HG03108 (cell line): ENCODE measurements around the gene YBEY.
A peak's percentile ranks its signal among the peaks of the same experiment; 100 is the strongest.
"Not testable (repeated sequence)": the region's sequence is repeated elsewhere in the genome, so short reads cannot be mapped to it uniquely, and the experiment has no call there.

Experiments
- ATAC-seq: cut with Tn5 transposase; IDR thresholded peaks from one replicate; pipeline ENCODE4 v1.9.1; 2021; ENCODE audit warnings: moderate library complexity; ENCODE audit not compliant: unreplicated experiment

YBEY gene

DNA sequence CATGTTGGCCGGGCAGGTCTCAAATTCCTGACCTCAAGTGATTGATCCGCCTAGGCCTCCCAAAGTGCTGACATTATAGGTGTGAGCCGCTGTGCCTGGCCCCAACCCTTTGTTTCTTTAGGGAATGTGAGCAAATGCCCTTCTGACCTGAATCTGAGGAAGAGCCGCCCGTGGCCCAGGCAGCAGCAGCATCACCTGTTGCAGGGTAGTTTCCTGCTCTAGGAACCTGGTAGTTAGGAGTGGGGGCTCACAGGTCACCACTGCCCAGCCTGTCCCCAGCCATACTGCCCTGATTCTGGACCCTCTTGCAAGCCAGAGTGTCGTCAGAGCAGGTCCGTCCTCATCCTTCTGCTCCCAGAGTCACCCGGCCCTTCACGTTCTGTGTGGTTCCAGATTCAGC is 13.0 kb downstream of the YBEY start:
- ATAC-seq = no peak

- no peak for ATAC-seq
These were observed 15.6 kb downstream of the YBEY start for GRCh38 chr21:46301759-46302158.

DNA sequence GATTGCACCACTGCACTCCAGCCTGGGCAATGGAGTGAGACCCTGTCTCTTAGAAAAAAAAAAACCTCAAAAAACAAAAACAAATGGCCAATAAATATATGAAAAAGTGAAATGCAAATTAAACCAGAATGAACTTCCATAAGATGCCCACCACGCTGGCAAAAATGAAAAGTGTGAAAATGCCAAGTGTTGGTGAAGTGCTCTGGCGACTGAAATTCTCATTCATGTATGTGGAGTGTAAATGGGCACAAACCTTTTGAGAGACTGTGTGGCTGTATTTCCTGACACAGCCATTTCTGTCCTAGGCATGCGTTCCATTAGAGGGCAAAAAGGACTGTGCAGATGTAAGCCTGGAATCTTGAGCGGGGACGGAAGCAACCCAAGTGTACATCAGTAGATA is 18.3 kb downstream of the YBEY start:
- no peak for ATAC-seq

DNA sequence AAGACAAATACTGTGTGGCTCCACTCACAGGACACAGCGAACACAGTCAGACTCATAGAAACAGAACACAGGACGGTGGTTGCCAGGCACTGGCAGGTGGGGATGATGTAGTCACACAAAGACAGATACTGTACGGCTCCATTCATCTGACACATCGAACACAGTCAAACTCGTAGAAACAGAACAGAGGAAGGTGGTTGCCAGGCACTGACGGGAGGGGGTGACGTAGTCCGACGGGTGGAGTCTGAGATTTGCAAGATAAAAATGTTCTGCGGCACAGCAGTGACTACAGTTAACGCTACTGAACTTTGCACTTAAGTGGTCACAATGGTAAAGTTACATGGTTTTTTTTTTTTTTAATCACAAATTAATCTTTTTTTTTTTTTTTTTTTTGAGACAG is 18.8 kb downstream of the YBEY start:
- no peak for ATAC-seq

- ATAC-seq = no peak
These were observed 21.5 kb downstream of the YBEY start for GRCh38 chr21:46307625-46308024.

GRCh38 chr21:46308431-46308830 is 22.3 kb downstream of the YBEY start:
- no peak for ATAC-seq

DNA sequence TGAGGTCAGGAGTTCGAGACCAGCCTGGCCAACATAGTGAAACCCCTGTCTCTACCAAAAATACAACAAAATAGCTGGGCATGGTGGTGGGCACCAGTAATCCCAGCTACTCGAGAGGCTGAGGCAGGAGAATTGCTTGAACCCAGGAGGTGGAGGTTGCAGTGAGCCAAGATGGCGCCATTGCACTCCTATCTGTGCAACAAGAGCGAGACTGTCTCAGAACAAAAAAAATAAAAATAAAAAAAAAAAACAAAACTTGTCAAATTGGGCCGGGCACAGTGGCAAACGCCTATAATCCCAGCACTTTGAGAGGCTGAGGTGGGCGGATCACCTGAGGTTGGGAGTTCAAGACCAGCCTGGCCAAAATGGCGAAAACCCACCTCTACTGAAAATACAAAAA is 24.1 kb downstream of the YBEY start:
- ATAC-seq = not testable (repeated sequence)

GRCh38 chr21:46311568-46311967 is 25.4 kb downstream of the YBEY start:
- no peak for ATAC-seq

- no peak for ATAC-seq
These were observed 26.8 kb downstream of the YBEY start for GRCh38 chr21:46312949-46313348.

- no peak for ATAC-seq
These were observed 28.4 kb downstream of the YBEY start for GRCh38 chr21:46314441-46315020.

DNA sequence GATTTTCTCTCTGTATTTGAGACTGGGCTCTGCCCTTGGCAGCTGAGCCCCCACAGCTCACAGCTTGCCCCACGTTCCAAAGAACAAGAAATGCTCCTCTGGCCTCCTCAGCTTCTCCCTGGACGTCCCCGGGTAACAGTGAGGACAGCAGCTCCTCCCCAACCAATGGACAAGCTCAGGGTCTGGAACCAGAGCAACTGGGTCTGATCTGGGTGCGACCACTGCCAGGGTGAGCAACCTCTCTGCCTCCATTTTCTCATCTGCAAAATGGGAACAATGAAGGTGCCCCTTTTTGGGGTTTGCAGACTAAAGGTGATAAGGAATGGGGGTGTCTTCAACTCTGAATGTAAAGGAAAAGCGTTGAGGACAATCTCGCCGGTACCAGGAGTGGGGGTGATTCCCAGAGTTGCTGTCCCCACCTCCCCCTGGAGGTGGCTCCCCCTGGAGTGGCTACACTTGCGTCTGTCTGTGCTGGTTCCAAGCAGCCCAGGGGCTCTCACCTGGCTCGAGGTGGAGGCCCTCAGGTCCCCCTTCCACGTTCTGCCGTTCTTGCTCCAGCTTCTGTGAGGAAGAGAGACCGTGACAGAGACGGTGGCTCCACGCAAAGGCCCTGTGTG is 30.7 kb downstream of the YBEY start:
- no peak for ATAC-seq

DNA sequence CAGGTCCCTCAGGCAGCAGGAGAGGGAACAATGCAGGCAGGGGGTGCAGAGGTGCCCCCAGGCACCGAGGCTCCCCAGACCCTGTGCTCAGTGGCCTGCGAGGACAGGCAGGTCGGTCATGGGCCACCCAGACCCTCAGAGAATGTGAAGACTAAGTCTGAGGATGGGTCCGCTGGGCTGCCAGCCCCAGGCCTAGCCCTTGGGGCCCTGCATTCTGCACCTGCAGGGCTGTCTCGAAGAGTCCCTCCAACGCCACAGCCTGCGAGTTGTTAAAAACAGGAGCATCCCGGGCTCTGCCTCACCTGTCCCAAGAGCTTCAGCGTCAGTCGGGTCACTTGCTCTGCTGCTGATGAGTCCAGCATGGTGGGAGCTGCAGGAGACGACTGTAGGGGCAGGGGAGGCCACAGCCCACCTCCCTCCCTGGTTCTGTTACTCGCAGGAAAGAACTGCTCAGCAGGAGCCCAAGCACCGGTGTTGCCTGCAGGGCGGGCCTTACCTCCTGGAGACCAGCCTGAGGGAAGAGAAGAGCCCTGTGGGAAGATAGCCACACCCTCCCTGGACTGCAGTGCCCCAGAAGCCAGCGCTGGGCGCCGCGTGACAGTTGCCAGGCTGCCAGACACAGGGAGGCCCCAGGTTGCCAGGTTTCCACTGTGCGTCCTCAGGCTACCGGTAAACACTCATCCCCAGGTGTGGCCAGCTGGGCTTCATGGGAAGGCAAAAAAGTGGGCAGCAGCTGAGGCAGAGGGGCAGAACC is 31.7 kb downstream of the YBEY start:
- ATAC-seq = no peak

GRCh38 chr21:46318464-46318845 is 32.3 kb downstream of the YBEY start:
- ATAC-seq = no peak

DNA sequence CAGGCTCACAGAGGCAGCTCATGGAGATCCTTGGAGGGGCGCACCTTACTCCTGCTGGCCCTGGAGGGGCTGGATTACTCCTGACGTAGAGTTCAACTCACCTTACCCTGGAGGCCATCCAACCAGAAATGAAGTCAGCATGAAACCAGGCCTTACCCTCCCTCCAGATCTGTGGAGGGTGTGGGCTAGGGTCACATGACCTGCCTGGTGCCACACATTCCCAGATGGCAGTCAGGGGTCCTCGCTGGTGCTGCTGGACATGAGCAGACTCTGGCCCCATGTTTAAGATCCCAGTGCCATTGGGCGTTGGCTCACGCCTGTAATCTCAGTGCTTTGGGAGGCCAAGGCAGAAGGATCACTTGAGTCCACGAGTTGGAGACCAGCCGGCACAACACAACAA is 33.0 kb downstream of the YBEY start:
- no peak for ATAC-seq

GRCh38 chr21:46320331-46320801 is 34.2 kb downstream of the YBEY start:
- ATAC-seq = no peak

GRCh38 chr21:46322351-46323226 is 36.4 kb downstream of the YBEY start:
- no peak for ATAC-seq

DNA sequence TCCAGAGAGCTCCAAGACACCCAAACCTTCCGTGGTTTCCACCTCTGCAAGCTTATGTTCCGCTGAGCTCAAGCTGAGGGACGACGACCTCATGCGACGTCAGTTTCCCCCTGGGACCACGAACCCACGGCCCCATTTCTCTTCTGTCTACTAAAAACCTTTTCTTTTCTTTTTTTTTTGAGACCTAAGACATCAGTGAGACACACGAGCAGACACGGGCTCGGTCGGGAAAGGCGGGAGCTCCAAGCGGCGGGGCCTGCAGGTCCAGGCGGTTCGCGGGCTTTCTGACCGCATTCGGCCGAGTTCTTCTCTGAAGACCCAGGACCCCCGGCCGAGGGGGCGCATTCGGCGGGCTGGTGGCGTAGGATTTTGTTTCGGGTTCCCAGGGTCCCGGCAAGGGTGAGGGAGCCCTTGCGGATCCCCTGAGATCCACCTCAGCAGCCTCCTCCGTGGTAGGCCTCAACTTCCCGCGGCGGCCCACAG is 37.1 kb downstream of the YBEY start:
- ATAC-seq = peak; percentile 6

GRCh38 chr21:46323710-46324389 is 37.7 kb downstream of the YBEY start, which contains the start of the genes C21orf58 and PCNT:
Gene C21orf58 (minus strand): TSS chr21:46323870. CDS start chr21:46322738, 1,132 bp downstream.
Gene PCNT (plus strand): TSS chr21:46324156. CDS start chr21:46324229, 73 bp downstream.
- ATAC-seq = peak; percentile 82

DNA sequence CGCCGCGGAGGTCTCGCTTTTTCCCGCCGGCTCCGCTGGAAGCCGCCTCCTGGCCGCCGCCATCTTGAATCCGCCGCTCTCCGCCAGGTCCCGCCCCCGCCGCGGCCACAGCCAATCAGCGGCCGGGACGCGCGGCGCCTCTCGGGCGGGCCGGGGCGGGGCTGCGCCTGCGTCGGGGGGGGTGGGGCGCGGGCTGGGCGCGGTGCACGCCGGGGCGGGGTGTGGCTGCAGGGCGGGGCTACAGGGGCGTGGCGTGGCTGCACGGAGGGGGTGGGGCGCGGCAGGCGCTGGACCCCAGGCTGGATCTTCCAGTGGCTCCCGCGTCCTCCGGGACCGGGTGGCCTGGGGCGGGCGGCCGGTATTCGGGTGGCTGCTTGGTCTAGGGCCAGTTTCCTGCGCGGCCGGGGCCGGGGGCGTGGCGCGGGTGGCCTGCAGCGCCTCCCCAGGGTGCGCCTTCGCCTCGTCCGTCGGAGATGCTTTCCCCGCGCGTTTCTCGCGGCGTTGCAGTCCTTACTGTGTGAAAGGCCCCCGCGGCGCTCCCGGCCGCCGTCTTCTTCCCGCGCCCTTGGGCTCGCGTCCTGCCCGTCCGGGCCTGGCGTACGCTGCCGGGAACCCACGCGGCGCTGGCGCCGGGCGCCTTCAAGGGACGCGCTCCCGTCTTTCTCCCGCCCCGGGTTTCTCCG is 38.4 kb downstream of the YBEY start:
- ATAC-seq = peak; percentile 40
